HG02970 (cell line): ENCODE data around the gene UPK3B.
"Not testable (repeated sequence)": the region's sequence is repeated elsewhere in the genome, so short reads cannot be mapped to it uniquely, and the experiment has no call there.

Experiments
- ATAC-seq: cut with Tn5 transposase; IDR thresholded peaks from one replicate; pipeline ENCODE4 v1.9.1; 2021; ENCODE audit warnings: mild to moderate bottlenecking, moderate library complexity, moderate number of reproducible peaks; ENCODE audit not compliant: unreplicated experiment, low FRiP score

UPK3B gene

DNA sequence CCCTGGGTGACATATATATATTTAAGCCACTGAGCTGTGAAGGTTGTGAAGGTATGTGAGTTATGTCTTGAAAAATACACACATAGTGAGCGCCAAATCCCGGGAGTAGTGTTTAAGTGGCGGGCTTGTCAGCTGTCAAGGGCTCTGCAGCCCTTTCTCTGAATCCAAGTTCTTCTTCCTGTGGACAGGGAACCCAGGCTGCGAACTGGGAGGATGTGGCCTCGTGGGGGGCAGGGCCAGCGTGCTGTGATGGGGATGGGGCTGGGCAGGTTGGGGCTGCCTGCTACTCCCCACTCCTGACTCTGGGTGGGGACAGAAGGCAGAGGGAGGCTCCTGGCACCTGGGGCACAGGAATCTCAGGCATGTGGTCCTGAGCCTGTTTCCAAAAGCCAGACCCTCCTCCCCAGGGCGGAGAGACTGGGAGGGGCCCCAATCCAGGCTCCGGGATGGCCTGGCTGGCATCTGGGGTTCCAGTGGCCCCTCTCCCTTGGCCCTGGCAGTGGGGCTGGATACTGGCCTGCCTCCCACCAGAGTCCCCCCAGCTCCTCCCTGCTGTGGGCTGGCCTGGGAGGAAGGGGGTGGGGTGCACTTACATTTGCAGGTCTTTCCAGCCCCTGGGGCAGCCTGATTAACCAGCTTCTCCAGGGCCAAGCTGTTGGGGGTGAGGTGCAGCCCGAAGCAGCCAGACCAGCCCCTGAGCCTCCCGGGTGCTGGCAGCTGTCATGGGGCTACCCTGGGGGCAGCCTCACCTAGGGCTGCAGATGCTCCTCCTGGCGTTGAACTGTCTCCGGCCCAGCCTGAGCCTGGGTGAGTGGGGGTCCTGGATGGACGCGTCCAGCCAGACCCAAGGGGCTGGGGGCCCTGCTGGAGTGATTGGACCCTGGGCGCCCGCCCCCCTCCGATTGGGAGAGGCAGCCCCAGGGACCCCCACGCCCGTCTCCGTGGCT lies at the start of gene UPK3B:
TSS of gene UPK3B (plus strand) at position 622 of the 947 bp plus-strand sequence. CDS start at position 723, 101 bp downstream.
- no peak for ATAC-seq

- ATAC-seq: not testable (repeated sequence)
Observed at GRCh38 chr7:76460767-76461166, 49.6 kb upstream of the UPK3B start.

DNA sequence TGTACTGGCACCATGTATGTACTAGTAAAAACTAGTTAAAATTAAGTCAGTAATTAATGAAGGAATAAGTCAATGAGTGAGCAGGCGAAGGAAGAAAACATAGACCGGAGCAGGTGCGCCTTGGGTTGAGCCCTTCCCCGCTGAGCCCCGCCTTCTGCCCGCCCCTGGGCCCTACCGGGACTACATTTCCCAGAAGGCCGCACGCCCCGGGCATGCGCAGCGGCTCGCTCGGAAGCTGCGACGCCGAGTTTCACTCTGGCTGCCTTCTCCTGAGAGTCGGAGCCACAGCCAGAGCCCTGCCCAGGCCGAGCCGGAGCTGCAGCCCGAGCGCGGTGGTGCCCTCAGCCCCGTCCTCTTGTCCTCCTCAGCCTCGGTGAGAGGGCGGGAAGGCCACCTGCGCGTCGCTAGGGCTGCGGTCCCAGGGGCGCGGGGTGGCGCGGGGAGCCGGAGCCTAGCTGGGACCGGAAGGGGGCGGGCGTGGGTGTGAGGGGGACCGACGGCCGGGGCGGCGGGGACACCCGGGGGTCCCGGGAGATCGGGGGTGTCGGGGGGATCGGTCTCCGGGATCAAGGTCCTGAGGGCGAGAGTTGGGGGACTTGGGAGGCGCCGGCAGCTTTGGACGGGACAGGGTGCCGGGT lies 48.8 kb upstream of the UPK3B start, which contains the start of gene DTX2:
TSS of gene DTX2 (plus strand) at position 246 of the 638 bp plus-strand sequence. CDS start 18,801 bp downstream, outside the sequence.
- peak; percentile 96 for ATAC-seq

- ATAC-seq: not testable (repeated sequence)
Observed at GRCh38 chr7:76462271-76462882, 48.0 kb upstream of the UPK3B start.

DNA sequence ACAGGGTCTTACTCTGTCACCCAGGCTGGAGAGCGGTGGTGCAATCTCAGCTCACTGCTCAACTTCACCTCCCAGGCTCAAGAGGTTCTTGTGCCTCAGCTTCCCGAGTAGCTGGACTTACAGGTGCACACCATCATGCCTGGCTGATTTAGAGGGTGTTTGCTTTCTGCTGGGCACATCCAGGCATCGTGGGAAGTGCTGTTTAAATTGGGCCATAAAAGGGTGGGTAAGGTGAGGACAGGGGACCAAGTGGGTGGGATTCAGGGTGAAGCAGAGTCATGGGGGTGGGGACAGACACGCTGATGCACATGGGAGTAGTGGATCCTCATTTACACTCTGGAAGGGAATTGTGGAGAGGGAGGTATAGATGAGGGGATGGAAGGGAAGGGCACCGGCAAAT lies 45.4 kb upstream of the UPK3B start:
- not testable (repeated sequence) for ATAC-seq

DNA sequence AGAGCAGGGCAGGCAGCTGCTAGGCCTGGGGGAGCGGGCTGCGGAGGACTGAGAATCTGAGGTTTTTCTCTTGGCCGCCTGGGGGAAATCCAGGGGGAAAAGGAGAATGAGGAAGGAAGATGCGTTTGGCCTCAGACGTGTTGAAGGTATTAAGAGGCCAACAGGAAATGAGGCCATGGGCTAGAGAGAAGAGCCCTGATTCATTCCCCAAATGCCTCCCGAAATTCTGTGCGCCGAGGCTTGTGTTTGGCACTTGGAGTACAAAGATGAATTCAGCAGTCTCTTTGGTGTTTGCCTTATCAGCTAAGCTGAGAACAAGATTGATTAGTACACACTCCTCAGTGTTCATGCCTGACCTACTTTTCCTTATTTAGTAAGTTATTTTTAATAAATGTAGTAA lies 44.4 kb upstream of the UPK3B start:
- ATAC-seq: not testable (repeated sequence)

DNA sequence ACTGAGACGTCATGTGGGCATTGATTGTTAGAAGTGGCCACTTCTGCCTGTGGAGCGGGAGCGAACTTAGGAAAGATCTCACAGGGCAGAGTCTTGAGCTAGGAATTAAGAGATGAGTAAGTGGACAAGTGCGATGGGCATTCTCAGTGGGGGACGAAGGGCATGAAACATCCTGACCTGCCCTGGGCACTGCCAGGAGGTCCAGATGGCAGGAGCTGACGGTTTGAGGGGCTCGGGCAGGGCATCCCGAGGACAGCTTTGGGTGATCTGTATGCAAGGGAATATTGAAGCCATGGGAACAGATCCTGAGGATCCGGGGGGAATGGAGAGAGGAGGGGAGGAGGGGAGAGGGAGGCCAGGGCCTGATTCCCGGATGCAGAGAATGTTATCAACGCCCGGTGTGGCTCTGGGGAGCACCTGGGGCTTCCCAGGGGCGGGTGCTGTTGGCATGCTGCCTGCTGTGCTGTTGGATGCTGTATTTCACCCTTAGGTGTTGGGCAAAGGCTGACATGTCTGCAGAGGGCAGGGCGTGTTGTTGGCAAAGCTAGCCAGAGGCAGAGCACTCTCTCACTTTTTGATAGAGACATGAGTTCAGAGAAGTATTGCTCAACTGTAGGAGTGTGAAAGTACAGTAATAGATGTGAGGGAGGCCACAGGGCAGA lies 42.5 kb upstream of the UPK3B start:
- not testable (repeated sequence) for ATAC-seq

DNA sequence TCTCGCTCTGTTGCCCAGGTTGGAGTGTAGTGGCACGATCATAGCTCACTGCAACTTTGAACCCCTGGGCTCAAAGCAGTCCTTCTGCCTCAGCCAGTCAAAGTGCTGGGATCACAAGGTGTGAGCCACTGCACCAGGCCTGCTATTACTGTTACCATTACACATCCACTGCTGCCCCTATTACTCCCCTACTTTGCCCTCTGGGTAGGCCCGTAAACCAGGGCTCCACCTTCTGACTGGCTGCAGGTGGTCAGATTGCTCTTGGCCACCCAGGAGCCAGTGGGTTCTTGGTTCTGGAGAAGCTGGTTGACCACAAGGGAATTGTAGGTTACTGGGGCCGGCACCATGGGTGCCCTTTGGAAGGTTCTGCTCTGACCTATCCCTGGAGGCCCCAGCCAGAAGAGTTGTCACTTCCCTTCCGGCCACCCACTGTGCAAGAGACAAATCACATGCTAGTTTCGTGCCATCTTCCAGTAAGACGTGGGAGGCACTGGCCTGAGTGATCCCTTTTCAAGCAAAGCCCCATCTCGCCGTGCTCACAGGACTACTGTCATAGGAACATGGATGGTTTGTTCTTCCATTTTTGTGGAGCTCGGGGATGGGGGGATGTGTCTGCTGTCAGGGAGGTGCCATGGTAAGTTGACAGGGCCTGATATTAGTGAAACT lies 38.7 kb upstream of the UPK3B start:
- not testable (repeated sequence) for ATAC-seq

DNA sequence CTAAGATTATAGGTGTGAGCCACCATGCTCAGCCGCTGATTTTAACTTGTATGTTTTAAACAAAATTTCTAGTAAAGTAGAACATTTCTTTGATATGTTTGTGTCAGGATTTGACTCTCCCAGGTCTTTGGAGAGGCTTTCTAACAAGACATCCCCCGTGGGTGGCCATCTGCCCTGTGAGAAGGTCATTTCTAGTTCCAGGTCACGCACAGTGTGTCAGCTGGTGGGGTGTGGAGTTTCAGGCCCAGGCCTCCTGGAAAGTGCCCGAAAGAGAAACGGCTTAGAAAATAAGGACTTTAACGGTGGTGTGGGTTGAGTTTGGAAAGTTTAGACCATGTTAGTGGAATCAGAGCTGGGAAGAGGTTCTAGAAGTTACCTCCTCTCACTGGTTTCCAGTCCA lies 37.3 kb upstream of the UPK3B start:
- ATAC-seq: not testable (repeated sequence)

GRCh38 chr7:76476280-76476679 lies 34.1 kb upstream of the UPK3B start:
- not testable (repeated sequence) for ATAC-seq

GRCh38 chr7:76476742-76477474 lies 33.4 kb upstream of the UPK3B start:
- ATAC-seq: not testable (repeated sequence)

DNA sequence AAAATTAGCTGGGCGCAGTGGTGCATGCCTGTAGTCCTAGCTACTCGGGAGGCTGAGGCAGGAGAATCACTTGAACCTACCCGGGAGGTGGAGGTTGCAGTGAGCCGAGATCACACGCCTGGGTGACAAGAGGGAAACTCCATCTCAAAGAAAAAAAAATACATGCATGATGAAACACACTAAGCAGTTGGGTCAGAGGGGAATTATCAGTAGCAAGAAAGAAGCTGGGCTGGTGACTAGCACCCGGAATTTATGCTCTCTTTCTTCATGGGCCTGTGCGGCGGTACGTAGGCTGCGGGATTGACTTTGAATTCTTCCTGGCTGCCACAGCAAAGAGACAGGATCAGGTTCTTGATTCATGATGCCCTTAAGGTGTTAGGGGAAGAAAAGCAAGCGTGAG lies 30.7 kb upstream of the UPK3B start:
- ATAC-seq: not testable (repeated sequence)

DNA sequence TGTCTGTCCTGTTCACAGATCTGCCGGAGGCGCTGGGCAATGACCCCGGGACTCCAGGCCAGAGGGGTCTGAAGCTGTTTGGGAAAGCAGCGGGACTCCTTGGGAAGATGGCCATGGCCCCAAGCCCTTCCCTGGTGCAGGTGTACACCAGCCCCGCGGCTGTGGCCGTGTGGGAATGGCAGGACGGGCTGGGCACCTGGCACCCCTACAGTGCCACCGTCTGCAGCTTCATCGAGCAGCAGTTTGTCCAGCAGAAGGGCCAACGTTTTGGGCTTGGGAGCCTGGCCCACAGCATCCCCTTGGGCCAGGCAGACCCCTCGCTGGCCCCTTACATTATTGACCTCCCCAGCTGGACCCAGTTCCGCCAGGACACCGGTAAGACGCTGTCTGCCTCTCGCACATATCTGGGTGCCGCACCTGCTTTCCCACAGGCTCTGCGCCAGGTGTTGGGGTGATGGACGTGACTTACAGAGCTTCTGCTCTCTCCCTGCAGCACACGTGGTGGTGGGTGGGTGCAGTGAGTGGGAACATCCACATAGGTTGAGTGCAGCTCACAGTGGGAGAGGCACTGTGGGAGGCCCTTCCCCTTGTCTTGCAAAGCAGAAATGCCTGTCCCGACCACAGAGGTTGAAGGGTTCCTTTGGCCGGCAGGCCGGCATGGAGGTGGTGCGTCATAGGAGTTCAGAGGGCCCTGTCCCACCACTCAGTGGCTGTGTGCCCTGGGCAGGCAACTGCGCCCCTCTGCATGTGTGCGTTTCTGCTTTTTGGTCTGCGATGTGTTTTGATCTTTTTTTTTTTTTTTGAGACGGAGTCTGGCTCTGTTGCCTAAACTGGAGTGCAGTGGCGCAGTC lies 29.7 kb upstream of the UPK3B start:
- ATAC-seq: not testable (repeated sequence)

DNA sequence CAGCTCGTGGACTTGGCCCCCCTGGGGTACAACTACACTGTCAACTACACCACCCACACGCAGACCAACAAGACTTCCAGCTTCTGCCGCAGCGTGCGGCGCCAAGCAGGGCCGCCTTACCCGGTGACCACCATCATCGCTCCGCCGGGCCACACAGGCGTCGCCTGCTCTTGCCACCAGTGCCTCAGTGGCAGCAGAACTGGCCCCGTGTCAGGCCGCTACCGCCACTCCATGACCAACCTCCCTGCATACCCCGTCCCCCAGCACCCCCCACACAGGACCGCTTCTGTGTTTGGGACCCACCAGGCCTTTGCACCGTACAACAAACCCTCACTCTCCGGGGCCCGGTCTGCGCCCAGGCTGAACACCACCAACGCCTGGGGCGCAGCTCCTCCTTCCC lies 27.7 kb upstream of the UPK3B start:
- ATAC-seq: not testable (repeated sequence)

DNA sequence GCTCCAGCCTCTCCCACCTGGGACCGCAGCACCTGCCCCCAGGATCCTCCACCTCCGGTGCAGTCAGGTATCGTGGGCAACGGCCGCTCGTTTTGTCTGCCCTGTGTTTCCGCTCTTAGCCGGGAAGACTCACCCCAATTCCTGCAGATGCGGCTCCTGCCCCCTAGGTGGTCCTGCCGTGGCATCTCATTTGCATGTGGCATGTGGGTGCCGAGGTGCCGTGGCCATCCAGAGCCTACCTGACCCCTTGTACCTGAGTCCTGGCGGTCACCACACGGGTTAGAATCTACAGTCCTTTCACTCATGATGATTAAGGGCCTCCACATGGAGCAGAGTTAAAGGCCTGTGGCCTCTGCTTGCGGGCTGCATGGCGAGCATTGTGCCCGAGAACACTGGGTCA lies 27.3 kb upstream of the UPK3B start:
- not testable (repeated sequence) for ATAC-seq

DNA sequence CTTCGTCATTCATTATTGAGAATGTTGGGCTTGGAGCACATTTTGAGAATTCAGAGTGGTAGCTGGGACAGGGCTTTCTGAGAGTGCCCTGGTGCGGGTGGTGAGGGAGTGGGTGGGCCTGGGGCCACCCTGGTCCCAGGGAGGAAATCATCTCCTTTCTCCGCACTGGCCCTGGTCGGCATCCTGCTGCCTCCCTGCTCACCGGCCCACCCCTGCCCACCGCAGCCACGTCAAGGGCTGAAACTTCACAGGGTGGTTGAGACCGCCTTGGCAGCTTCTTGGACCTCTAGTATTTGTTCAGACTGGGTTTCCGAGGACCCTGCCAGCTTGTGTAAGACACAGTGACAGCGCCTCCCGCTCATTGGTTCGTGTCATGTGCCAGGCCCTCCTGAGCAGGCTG lies 25.9 kb upstream of the UPK3B start:
- not testable (repeated sequence) for ATAC-seq

DNA sequence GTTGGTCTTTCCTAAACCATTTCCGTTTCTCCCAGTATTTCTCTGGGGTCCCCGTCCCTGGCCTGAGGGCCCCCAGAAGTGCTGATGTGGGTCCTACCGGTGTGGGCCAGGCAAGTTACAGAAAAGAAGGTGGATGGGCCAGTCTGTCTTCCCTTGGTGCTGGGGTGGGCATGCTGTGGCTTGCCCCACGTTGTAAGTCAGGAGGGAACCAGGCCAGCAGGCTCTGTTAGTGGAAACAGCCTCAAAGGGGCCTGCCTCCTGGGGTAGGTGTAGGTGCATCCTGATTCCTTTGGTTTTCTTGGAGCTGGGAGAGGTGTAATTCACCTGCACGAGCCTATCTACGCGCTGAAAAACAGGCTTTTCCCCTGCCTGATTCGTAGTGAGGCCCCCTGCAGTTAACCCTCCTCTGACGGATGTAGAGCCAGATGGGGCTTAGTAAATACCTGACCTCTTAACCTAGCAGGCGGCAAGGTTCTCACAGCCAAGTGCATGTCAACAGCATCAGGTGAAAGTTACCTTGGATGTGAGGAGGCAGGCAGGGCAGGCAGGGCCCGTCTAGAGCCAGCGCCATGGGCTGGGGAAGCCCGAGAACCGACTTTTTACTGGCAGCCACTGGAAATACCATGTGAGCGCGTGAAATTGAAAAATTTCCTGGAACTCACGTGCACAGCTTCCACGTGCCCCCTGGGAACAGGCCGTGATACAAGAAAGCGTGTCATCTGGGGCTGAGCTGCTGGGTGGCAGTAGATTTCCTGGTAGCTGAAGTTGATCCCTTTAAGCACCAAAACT lies 24.3 kb upstream of the UPK3B start:
- ATAC-seq: not testable (repeated sequence)
